Heart left ventricle (tissue), 16 donors: ENCODE results near the gene TEAD1. TPM values are rescaled to one million over a fixed set of nuclear protein-coding genes. Genes with fewer than 3 reads are reported as not detected.

Source experiments
- ATAC-seq, 4 donors: fragments of 200-7000 bp; cut with Tn5 transposase; one replicate each; pipeline ENCODE4 v1.9.1; 2020 to 2022; ENCODE audit warnings: moderate library complexity in 4 of 4, mild to moderate bottlenecking in 3 of 4, moderate number of reproducible peaks in 1 of 4
- DNase-seq, 5 donors: peaks; one replicate each; pipeline ENCODE4 v3.0.0-alpha.2; 2020
- H3K27ac ChIP-seq, 12 donors: fragments of 200-600 bp; sonication (generic) in 4 of 12; one replicate each; pipeline versions ENCODE4 v1.5.0 to v1.8.0; 2016 to 2022; ENCODE audit warnings: mild to moderate bottlenecking in 2 of 12
- H3K27me3 ChIP-seq, 9 donors: fragments of 200-600 bp; sonication (generic) in 2 of 9; one replicate each; pipeline versions ENCODE4 v1.5.1 to v1.8.0; 2016 to 2022; ENCODE audit warnings: mild to moderate bottlenecking in 3 of 9
- H3K36me3 ChIP-seq, 9 donors: fragments of 200-600 bp; sonication (generic) in 2 of 9; one replicate each; pipeline versions ENCODE4 v1.5.0 to v1.8.0; 2018 to 2022; ENCODE audit warnings: mild to moderate bottlenecking in 2 of 9
- H3K4me1 ChIP-seq, 12 donors: fragments of 200-600 bp; sonication (generic) in 4 of 12; one replicate each; pipeline versions ENCODE4 v1.5.0 to v1.8.0; 2016 to 2022; ENCODE audit warnings: mild to moderate bottlenecking in 3 of 12
- H3K4me3 ChIP-seq, 12 donors: fragments of 200-600 bp; sonication (generic) in 4 of 12; one replicate each; pipeline versions ENCODE4 v1.5.0 to v1.8.0; 2017 to 2022; ENCODE audit warnings: mild to moderate bottlenecking in 9 of 12, moderate library complexity in 4 of 12
- H3K9me3 ChIP-seq, 12 donors: fragments of 200-600 bp; sonication (generic) in 4 of 12; one replicate each; pipeline versions ENCODE4 v1.5.0 to v1.8.0; 2016 to 2022; ENCODE audit warnings: mild to moderate bottlenecking in 1 of 12
- POLR2A ChIP-seq, 2 donors: fragments of 450-650 bp; IDR thresholded peaks; one replicate each; pipeline ENCODE4 v1.6.1; 2017; ENCODE audit warnings: antibody characterized with exemption in 2 of 2, mild to moderate bottlenecking in 2 of 2, moderate library complexity in 2 of 2
- WGBS, 4 donors: extraction: QIAGEN DNeasy Blood & Tissue Kit in 2 of 4; methylation state at CpG; one replicate each; pipeline versions ENCODE4 v1.1.5 to v1.1.7; 2013 to 2018; 5-methylcytosine and 5-hydroxymethylcytosine counted together
- intact Hi-C, 10 donors: fragments of 100-400 bp; cut with DNase I; formaldehyde crosslinking; loops; one replicate each; pipeline versions ENCODE4 v1.11.1 to v1.14.2; 2022
- polyA plus RNA-seq, 2 donors: library from polyadenylated mRNA; stranded (reverse); fragments of 200-250 nt; gene quantifications; one replicate each; pipeline ENCODE4 v1.2.3, GENCODE V29; 2013
- total RNA-seq, 9 donors: library from RNA; depleted of rRNA in 2 of 9; stranded (reverse); fragments of >200 nt in 2 of 9; fragmentation: NEBNext Ultra II Directional in 3 of 9; extraction: Animal tissue kit (Norgen Biotek cat#: 25700) in 3 of 9; gene quantifications; one replicate each; pipeline versions ENCODE4 v1.1.0 to v1.2.4, GENCODE V29; 2016 to 2023
- TF ChIP-seq, protein P1 (sequence below), 12 donors: fragments of 200-600 bp; sonication (generic) in 4 of 12; IDR thresholded peaks; one replicate each; pipeline versions ENCODE4 v1.5.0 to v1.8.0; 2018 to 2022; ENCODE audit warnings: antibody characterized with exemption in 12 of 12, mild to moderate bottlenecking in 5 of 12
- donor health status: ischemic (EF 13 %, LVEDD 7.1; RV severe dilation, severe dysfunction).
- donor health status: healthy with polysubstance abuse.
- donor health status: DM: no; HTN: yes; CAD: no.
- donor health status: DM: no; HTN: no; CAD: no.
- donor health status: ischemic (EF 25% LVEDD 6.9; RV normal size, moderate dysfunction).
- donor health status: ischemic (EF 25% LVEDD 5.7; RV mildly dilated, moderate dysfunction).
- donor health status: healthy.
- donor health status: DM: yes; HTN: yes; CAD: no.
- donor health status: ischemic (EF 35%, LVEDD 5.7; RV mildly dilated, moderate dysfunction).
- donor health status: nonischemic (EF 11% LVEDD 7.7; RV severe dilation, severe dysfunction).
- donor health status: DM: yes; HTN: yes; CAD: no.
- donor health status: PGD.
- donor health status: ischemic (EF 29% LVEDD 5.4; RV normal size, mild dysfunction).
- donor health status: nonischemic (EF 23%, LVEDD 6.1; RV moderate dilation, normal function).

TEAD1 gene
- total and polyA plus RNA-seq, 11 donors: 14.4 to 161 (median 113) TPM

DNA sequence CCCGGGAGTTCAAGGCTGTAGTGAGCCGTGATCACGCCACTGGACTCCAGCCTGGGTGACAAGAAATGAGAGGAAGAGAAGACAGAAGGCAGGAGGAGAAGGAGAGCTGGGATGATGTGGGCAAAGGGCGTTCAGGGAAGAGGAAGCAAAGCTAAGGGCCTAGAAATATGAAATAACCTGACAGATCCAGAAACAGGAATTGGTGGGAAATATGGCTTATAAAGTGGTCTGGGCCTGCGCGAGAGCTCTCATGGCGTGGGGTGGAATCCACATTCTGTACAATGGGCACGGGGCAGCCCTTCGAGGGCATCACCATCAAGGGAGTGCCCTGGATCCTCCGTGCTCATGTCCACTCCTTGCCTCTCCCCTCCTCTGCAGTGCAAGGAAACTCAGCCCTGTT is 288.1 kb downstream of the TEAD1 start:
- H3K9me3 ChIP-seq: no peaks in the 10 kb centered on the region
- intact Hi-C loops: loop anchor here in 8 of 10 donors (5.0 to 10.0 kb wide), 7 partner anchors 190 to 630 kb away; no protein-coding TSS in a partner anchor
- TF ChIP-seq, protein P1, sequence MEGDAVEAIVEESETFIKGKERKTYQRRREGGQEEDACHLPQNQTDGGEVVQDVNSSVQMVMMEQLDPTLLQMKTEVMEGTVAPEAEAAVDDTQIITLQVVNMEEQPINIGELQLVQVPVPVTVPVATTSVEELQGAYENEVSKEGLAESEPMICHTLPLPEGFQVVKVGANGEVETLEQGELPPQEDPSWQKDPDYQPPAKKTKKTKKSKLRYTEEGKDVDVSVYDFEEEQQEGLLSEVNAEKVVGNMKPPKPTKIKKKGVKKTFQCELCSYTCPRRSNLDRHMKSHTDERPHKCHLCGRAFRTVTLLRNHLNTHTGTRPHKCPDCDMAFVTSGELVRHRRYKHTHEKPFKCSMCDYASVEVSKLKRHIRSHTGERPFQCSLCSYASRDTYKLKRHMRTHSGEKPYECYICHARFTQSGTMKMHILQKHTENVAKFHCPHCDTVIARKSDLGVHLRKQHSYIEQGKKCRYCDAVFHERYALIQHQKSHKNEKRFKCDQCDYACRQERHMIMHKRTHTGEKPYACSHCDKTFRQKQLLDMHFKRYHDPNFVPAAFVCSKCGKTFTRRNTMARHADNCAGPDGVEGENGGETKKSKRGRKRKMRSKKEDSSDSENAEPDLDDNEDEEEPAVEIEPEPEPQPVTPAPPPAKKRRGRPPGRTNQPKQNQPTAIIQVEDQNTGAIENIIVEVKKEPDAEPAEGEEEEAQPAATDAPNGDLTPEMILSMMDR (IDR thresholded peaks at IDR 0.05): no peak
- TF ChIP-seq POLR2A (IDR thresholded peaks at IDR 0.05): no peak
- H3K27me3 ChIP-seq: no peaks in the 10 kb centered on the region
- no peaks in the 10 kb centered on the region for H3K36me3 ChIP-seq
- no peak overlapping the region for H3K27ac ChIP-seq
- DNase-seq (no peak), ATAC-seq (no peak)
- H3K4me1 ChIP-seq: peaks cover 0 to 5% (median 0%) of the 10 kb centered on the region in 12 donors
- H3K4me3 ChIP-seq: no peak overlapping the region
- WGBS, 4 donors: 88 to 95% (median 93%) methylated on average over 10 of the region's 10 CpGs

GRCh38 chr11:12963051-12963450 is 288.8 kb downstream of the TEAD1 start:
- H3K36me3 ChIP-seq: no peaks in the 10 kb centered on the region
- no peak overlapping the region for H3K4me3 ChIP-seq
- TF ChIP-seq POLR2A (IDR thresholded peaks at IDR 0.05): no peak
- TF ChIP-seq, protein P1 (IDR thresholded peaks at IDR 0.05): no peak
- intact Hi-C loops: loop anchor here in 8 of 10 donors (5.0 to 10.0 kb wide), 7 partner anchors 189 to 631 kb away; no protein-coding TSS in a partner anchor
- no peak overlapping the region for H3K27ac ChIP-seq
- H3K4me1 ChIP-seq: peaks cover 0 to 5% (median 0%) of the 10 kb centered on the region in 12 donors
- no peaks in the 10 kb centered on the region for H3K27me3 ChIP-seq
- no peak for DNase-seq
- 82 to 86% (median 85%) methylated on average over 5 of the region's 5 CpGs for WGBS, 4 donors
- H3K9me3 ChIP-seq: no peaks in the 10 kb centered on the region
- no peak for ATAC-seq

DNA sequence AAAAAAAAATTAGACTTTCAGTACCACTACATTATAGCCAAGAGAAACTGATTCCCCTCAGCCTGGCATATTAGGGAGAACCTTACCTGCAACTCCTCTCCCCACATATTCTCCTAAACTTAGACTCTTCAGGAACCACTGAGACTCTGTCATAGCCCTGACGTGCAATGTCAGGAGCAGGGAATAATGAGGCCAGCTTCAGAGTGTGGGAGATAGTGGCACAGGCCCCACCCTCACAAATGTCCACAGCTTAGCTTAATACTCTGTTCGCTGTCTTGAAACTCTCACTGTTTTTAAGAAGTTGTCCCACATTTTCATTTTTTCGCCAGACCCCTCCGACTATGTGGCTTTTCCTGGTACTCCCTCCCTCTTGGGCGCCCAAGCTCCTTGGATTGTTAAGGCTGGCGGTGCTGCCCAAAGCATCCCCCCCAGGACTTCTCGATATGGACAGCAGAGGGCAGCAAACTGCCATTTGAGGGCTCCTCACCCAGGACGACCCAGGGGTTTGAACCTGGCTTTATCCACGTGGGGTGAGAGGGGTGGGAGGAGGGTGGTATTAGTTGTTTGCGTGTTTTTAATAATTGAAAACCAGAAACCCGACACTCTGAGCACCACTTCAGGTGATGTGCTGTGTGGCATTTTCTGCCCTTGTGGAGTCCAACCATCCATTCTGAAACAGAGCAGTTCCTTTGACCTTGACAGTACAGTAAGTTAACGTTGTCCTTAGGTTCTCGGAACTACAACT is 289.7 kb downstream of the TEAD1 start:
- no peak overlapping the region for H3K27ac ChIP-seq
- peak; percentile 60 to 93 (median 91) for ATAC-seq
- H3K9me3 ChIP-seq: no peaks in the 10 kb centered on the region
- H3K36me3 ChIP-seq: no peaks in the 10 kb centered on the region
- peak; percentile 50 to 69 (median 57) for DNase-seq
- whole genome bisulfite sequencing, 4 donors: 11 to 19% (median 14%) methylated on average over 13 of the region's 13 CpGs
- no peak overlapping the region for H3K4me3 ChIP-seq
- TF ChIP-seq POLR2A (IDR thresholded peaks at IDR 0.05): no peak
- TF ChIP-seq, protein P1 (IDR thresholded peaks at IDR 0.05): peak; percentile 72 to 94 (median 86)
- peaks cover 0 to 5% (median 0%) of the 10 kb centered on the region in 12 donors for H3K4me1 ChIP-seq
- H3K27me3 ChIP-seq: no peaks in the 10 kb centered on the region
- intact Hi-C loops: loop anchor here (1.0 to 10.0 kb wide), 12 partner anchors 187 to 632 kb away; no protein-coding TSS in a partner anchor

GRCh38 chr11:12964650-12965049 is 290.4 kb downstream of the TEAD1 start:
- ATAC-seq: no peak
- TF ChIP-seq, protein P1 (IDR thresholded peaks at IDR 0.05): no peak
- TF ChIP-seq POLR2A (IDR thresholded peaks at IDR 0.05): no peak
- Histone ChIP-seq H3K27me3 (no peaks in the 10 kb centered on the region), H3K9me3 (no peaks in the 10 kb centered on the region), H3K4me1 (peaks cover 0 to 5% (median 0%) of the 10 kb centered on the region in 12 donors), H3K36me3 (no peaks in the 10 kb centered on the region), H3K4me3 (no peak overlapping the region), H3K27ac (no peak overlapping the region)
- WGBS, 4 donors: 89 to 95% (median 91%) methylated on average over 7 of the region's 7 CpGs
- no peak for DNase-seq
- intact Hi-C loops: loop anchor here (1.0 to 10.0 kb wide), 13 partner anchors 186 to 632 kb away; no protein-coding TSS in a partner anchor
